ENCODE measurements around the gene PCSK4. TPM values are rescaled to one million over a fixed set of nuclear protein-coding genes. Genes with fewer than 3 reads are reported as not detected.

Gene PCSK4
- total RNA-seq, 1 experiment from 2014 or later = 3.9 TPM

DNA sequence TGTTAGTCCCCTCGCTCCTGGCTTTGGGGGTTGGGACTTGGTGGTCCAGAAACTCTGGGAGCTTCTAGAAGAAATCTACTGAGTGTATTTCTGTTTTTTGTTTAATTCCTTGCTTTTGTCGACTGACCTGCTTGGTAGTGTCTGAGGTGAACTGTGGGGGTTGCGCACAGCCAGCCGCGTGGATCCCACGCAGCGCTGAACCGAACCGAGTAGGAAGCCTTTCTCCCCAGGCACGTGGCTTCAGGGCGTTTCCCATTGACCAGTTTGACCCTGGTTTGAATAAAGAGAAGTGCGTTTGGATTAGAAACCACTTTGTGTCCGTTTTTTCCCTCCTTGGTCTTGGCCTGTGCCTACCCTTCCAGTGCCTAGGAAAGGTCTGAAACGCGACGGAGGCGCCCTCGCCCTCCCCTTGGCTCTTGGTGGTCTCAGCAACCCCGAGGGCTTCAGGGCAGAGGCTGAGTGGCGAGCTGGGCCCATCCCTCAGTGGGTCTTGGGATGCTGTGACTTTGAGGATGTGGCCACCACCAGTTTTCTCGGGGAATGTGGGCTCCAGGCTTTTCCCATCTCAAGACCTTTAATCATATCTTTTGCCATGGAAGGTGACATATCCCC is 54.7 kb downstream of the PCSK4 start:
- H3K4me3 ChIP-seq (ENCODE audit: low read length) = no peak overlapping the region
- no peak overlapping the region for H3K4me2 ChIP-seq (ENCODE audit: low read length)
- no peak for DNase-seq
- H3K9me3 ChIP-seq (ENCODE audit: low read length) = no peaks in the 10 kb centered on the region
- H3F3A ChIP-seq (ENCODE audit: low read length, unreplicated experiment) = no peaks in the 10 kb centered on the region
- ATAC-seq = no peak
- H3K27ac ChIP-seq (ENCODE audit: low read length) = no peak overlapping the region
- POLR2A ChIA-PET (ENCODE audit: unreplicated experiment) = no interaction called here
- peaks cover 24% of the 10 kb centered on the region for H3K79me2 ChIP-seq (ENCODE audit: low read length)
- intact Hi-C loops (cut with micrococcal nuclease) = no loop called here
- no peak overlapping the region for H2AFZ ChIP-seq (ENCODE audit: low read length)
- no peaks in the 10 kb centered on the region for H3K9me2 ChIP-seq (replicated peaks; ENCODE audit: low read length)
- TF ChIP-seq EZH2 (IDR thresholded peaks at IDR 0.05; ENCODE audit: low read length, unreplicated experiment) = no peak
- TF ChIP-seq, protein P1, sequence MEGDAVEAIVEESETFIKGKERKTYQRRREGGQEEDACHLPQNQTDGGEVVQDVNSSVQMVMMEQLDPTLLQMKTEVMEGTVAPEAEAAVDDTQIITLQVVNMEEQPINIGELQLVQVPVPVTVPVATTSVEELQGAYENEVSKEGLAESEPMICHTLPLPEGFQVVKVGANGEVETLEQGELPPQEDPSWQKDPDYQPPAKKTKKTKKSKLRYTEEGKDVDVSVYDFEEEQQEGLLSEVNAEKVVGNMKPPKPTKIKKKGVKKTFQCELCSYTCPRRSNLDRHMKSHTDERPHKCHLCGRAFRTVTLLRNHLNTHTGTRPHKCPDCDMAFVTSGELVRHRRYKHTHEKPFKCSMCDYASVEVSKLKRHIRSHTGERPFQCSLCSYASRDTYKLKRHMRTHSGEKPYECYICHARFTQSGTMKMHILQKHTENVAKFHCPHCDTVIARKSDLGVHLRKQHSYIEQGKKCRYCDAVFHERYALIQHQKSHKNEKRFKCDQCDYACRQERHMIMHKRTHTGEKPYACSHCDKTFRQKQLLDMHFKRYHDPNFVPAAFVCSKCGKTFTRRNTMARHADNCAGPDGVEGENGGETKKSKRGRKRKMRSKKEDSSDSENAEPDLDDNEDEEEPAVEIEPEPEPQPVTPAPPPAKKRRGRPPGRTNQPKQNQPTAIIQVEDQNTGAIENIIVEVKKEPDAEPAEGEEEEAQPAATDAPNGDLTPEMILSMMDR (conservative IDR thresholded peaks at IDR 0.05; ENCODE audit: low read depth, low read length) = no peak
- TF ChIP-seq EZH2phosphoT487 (IDR thresholded peaks at IDR 0.05; ENCODE audit: borderline replicate concordance, low read length) = no peak
- H4K20me1 ChIP-seq (ENCODE audit: low read length) = peaks cover 14% of the 10 kb centered on the region
- H3K36me3 ChIP-seq (ENCODE audit: low read depth, low read length) = peaks cover 10% of the 10 kb centered on the region
- BruUV-seq (replicated peaks) = no TSS peak
- no peaks in the 10 kb centered on the region for H3K27me3 ChIP-seq (ENCODE audit: low read length)
- H3K9ac ChIP-seq (ENCODE audit: low read length) = no peak overlapping the region
- peaks cover 3% of the 10 kb centered on the region for H3K4me1 ChIP-seq (ENCODE audit: insufficient read depth, low read length)
- CTCF ChIA-PET = no interaction called here

DNA sequence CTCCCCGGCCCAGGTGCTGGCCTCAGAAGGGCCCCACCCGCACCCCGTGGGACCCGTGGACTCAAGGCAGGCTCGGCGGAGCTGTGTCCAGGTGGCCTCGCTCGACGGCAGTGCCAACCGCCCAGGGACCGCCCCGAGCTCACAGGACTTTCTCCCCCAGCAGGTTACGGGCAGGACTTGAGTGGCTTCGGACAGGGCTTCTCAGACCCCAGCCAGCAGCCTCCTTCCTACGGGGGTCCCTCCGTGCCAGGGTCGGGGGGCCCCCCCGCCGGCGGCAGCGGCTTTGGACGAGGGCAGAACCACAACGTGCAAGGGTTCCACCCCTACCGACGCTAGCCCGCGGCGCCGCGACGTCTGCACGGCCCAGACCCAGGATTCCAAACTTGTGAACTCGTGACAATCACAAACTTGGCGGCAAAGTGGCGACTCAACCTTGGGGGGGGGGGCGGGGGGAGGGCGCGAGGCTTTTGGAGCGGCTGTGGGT is 55.5 kb downstream of the PCSK4 start:
- CTCF ChIA-PET = no interaction called here
- H3K4me2 ChIP-seq (ENCODE audit: low read length) = no peak overlapping the region
- no peaks in the 10 kb centered on the region for H3K4me1 ChIP-seq (ENCODE audit: insufficient read depth, low read length)

DNA sequence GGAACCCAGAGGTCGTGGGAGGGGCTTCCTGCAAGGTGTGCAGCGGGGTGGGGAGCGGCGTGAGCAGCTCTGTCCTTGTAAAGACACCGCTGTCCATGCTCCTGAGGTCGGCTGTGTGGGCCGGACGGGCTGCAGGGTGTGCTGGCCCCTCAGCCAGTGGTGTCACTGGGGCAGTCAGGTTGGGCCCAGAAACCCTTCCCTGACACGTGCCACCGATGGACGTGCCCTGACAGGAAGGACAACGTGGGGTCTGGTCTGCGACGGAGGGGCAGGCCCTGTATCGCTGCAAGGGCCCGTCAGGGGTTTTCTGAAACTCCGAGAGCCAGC is 56.1 kb downstream of the PCSK4 start:
- H4K20me1 ChIP-seq (ENCODE audit: low read length) = peaks cover under 1% of the 10 kb centered on the region
- no peak overlapping the region for H3K4me2 ChIP-seq (ENCODE audit: low read length)
- DNase-seq (no peak), ATAC-seq (no peak)
- intact Hi-C loops (cut with micrococcal nuclease) = no loop called here
- H3F3A ChIP-seq (ENCODE audit: low read length, unreplicated experiment) = no peaks in the 10 kb centered on the region
- H2AFZ ChIP-seq (ENCODE audit: low read length) = no peak overlapping the region
- no peak for TF ChIP-seq EZH2 (IDR thresholded peaks at IDR 0.05; ENCODE audit: low read length, unreplicated experiment)
- TF ChIP-seq, protein P1 (conservative IDR thresholded peaks at IDR 0.05; ENCODE audit: low read depth, low read length) = no peak
- H3K9ac ChIP-seq (ENCODE audit: low read length) = no peak overlapping the region
- BruUV-seq (replicated peaks) = no TSS peak
- H3K9me2 ChIP-seq (replicated peaks; ENCODE audit: low read length) = no peaks in the 10 kb centered on the region
- H3K4me1 ChIP-seq (ENCODE audit: insufficient read depth, low read length) = no peaks in the 10 kb centered on the region
- POLR2A ChIA-PET (ENCODE audit: unreplicated experiment) = no interaction called here
- H3K36me3 ChIP-seq (ENCODE audit: low read depth, low read length) = no peaks in the 10 kb centered on the region; the same call in 1 of the 2 replicates
- no peaks in the 10 kb centered on the region for H3K27me3 ChIP-seq (ENCODE audit: low read length)
- H3K27ac ChIP-seq (ENCODE audit: low read length) = no peak overlapping the region
- no peak overlapping the region for H3K4me3 ChIP-seq (ENCODE audit: low read length)
- CTCF ChIA-PET = no interaction called here
- no peaks in the 10 kb centered on the region for H3K9me3 ChIP-seq (ENCODE audit: low read length)
- peaks cover 9% of the 10 kb centered on the region for H3K79me2 ChIP-seq (ENCODE audit: low read length)

More for the DNA sequence above, 55.5 kb downstream of the PCSK4 start:
- DNase-seq (no peak), ATAC-seq (no peak)
- no peak overlapping the region for H2AFZ ChIP-seq (ENCODE audit: low read length)
- intact Hi-C loops (cut with micrococcal nuclease) = no loop called here
- H3F3A ChIP-seq (ENCODE audit: low read length, unreplicated experiment) = no peaks in the 10 kb centered on the region
- H3K36me3 ChIP-seq (ENCODE audit: low read depth, low read length) = peaks cover 4% of the 10 kb centered on the region
- H3K79me2 ChIP-seq (ENCODE audit: low read length) = peaks cover 15% of the 10 kb centered on the region
- no peaks in the 10 kb centered on the region for H3K9me2 ChIP-seq (replicated peaks; ENCODE audit: low read length)
- peaks cover 7% of the 10 kb centered on the region for H4K20me1 ChIP-seq (ENCODE audit: low read length)
- no TSS peak for BruUV-seq (replicated peaks)
- H3K27me3 ChIP-seq (ENCODE audit: low read length) = no peaks in the 10 kb centered on the region
- TF ChIP-seq EZH2phosphoT487 (IDR thresholded peaks at IDR 0.05; ENCODE audit: borderline replicate concordance, low read length) = no peak
- TF ChIP-seq EZH2 (IDR thresholded peaks at IDR 0.05; ENCODE audit: low read length, unreplicated experiment) = no peak
- TF ChIP-seq, protein P1 (conservative IDR thresholded peaks at IDR 0.05; ENCODE audit: low read depth, low read length) = no peak
- no peaks in the 10 kb centered on the region for H3K9me3 ChIP-seq (ENCODE audit: low read length)
- POLR2A ChIA-PET (ENCODE audit: unreplicated experiment) = no interaction called here
- no peak overlapping the region for H3K27ac ChIP-seq (ENCODE audit: low read length)
- no peak overlapping the region for H3K4me3 ChIP-seq (ENCODE audit: low read length)
- H3K9ac ChIP-seq (ENCODE audit: low read length) = no peak overlapping the region
